HEK293T (cell line): ENCODE results near the gene GRIK2.

ENCODE experiments used
- ARNT ChIP-seq: fragments of 450-650 bp; IDR thresholded peaks from 2 replicates; pipeline ENCODE4 v1.6.1; 2017; ENCODE audit warnings: mild to moderate bottlenecking
- BHLHE40 ChIP-seq: fragments of 450-650 bp; IDR thresholded peaks from 2 replicates; pipeline ENCODE4 v1.6.1; 2016; ENCODE audit warnings: mild to moderate bottlenecking, moderate library complexity, borderline replicate concordance
- ELF4 ChIP-seq: fragments of 450-650 bp; IDR thresholded peaks from 2 replicates; pipeline ENCODE4 v1.6.1; 2017; ENCODE audit warnings: antibody characterized with exemption
- FOXA1 ChIP-seq: fragments of 450-650 bp; IDR thresholded peaks from 2 replicates; pipeline ENCODE4 v1.6.1; 2016; ENCODE audit warnings: mild to moderate bottlenecking
- FOXK2 ChIP-seq: fragments of 450-650 bp; IDR thresholded peaks from 2 replicates; pipeline ENCODE4 v1.6.1; 2016; ENCODE audit warnings: mild to moderate bottlenecking
- FOXM1 ChIP-seq: fragments of 450-650 bp; IDR thresholded peaks from 2 replicates; pipeline ENCODE4 v1.6.1; 2017; ENCODE audit warnings: mild to moderate bottlenecking, borderline replicate concordance
- HDGF ChIP-seq: fragments of 450-650 bp; IDR thresholded peaks from 2 replicates; pipeline ENCODE4 v1.6.1; 2017; ENCODE audit warnings: antibody characterized with exemption, borderline replicate concordance
- L3MBTL2 ChIP-seq: fragments of 450-650 bp; conservative IDR thresholded peaks from 2 replicates; pipeline ENCODE4 v1.6.1; 2016; ENCODE audit warnings: mild to moderate bottlenecking
- SUZ12 ChIP-seq: fragments of 450-650 bp; IDR thresholded peaks from 2 replicates; pipeline ENCODE4 v1.6.1; 2016; ENCODE audit warnings: mild to moderate bottlenecking
- TARDBP ChIP-seq: fragments of 450-650 bp; IDR thresholded peaks from 2 replicates; pipeline ENCODE4 v1.6.1; 2016
- TF ChIP-seq, protein P1 (sequence below): fragments of 450-650 bp; IDR thresholded peaks from 2 replicates; pipeline ENCODE4 v1.6.1; 2016

DNA sequence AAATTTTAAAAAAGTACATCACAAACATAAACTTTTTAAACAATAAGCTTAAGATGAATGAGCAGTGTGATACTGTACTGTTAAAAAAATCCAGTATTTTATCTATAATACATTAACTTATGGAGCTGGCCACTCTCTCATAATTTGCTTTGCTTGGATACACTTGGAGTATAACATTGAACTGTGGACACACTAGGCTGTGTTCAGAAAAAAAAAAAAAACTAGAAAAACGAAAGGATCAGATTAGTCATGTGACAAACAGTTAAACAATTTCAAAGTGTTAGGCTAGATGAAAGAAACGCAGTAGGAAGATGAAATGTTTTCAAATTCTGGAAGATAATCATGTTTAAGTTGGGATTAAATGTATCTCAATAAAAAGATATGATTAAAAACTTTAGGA is 220.0 kb downstream of the GRIK2 start:
- TF ChIP-seq, protein P1, sequence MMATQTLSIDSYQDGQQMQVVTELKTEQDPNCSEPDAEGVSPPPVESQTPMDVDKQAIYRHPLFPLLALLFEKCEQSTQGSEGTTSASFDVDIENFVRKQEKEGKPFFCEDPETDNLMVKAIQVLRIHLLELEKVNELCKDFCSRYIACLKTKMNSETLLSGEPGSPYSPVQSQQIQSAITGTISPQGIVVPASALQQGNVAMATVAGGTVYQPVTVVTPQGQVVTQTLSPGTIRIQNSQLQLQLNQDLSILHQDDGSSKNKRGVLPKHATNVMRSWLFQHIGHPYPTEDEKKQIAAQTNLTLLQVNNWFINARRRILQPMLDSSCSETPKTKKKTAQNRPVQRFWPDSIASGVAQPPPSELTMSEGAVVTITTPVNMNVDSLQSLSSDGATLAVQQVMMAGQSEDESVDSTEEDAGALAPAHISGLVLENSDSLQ = no peak
- TF ChIP-seq HDGF = no peak
- no peak for TF ChIP-seq BHLHE40
- TF ChIP-seq SUZ12 = no peak
- no peak for TF ChIP-seq ARNT
- TF ChIP-seq ELF4 = no peak
- TF ChIP-seq FOXA1 = no peak
- no peak for TF ChIP-seq FOXM1
- TF ChIP-seq TARDBP = no peak
- no peak for TF ChIP-seq L3MBTL2
- TF ChIP-seq FOXK2 = no peak
